Measurements from ENCODE around the gene POLR2M. TPM values are rescaled to one million over a fixed set of nuclear protein-coding genes. Genes with fewer than 3 reads are reported as not detected.

The POLR2M gene
- polyA plus RNA-seq, 1 of the 3 experiments (the other 2 are of a cell fraction), result 160 TPM

GRCh38 chr15:57665939-57666338 is 40.6 kb upstream of the POLR2M start:
- H3K9me3 ChIP-seq, result no peaks in the 10 kb centered on the region; the same call in 1 of the 2 replicates
- H4K20me1 ChIP-seq (ENCODE audit: insufficient read depth), result no peaks in the 10 kb centered on the region
- no peak overlapping the region for H2AFZ ChIP-seq (ENCODE audit: low read depth)
- 66% methylated on average over 4 of the region's 4 CpGs for WGBS (ENCODE audit: low lambda C conversion rate)
- no peak for TF ChIP-seq REST (IDR thresholded peaks at IDR 0.05; ENCODE audit: low read depth, low read length)
- TF ChIP-seq FOSL2 (IDR thresholded peaks at IDR 0.05; ENCODE audit: borderline replicate concordance, low read depth), result no peak
- TF ChIP-seq MXI1 (IDR thresholded peaks at IDR 0.05; ENCODE audit: low read depth, low read length), result no peak
- TF ChIP-seq MAX (IDR thresholded peaks at IDR 0.05; ENCODE audit: low read depth), result no peak
- no peak for TF ChIP-seq FOXM1 (IDR thresholded peaks at IDR 0.05; ENCODE audit: low read depth)
- TF ChIP-seq YY1 (IDR thresholded peaks at IDR 0.05; ENCODE audit: low read depth), result no peak
- no peak for TF ChIP-seq CTCF (IDR thresholded peaks at IDR 0.05)
- TF ChIP-seq SMC3 (IDR thresholded peaks at IDR 0.05; ENCODE audit: low read depth, low read length), result no peak
- TF ChIP-seq GATA2 (CRISPR knock-in tag; IDR thresholded peaks at IDR 0.05), result no peak
- no peak for TF ChIP-seq EZH2phosphoT487 (IDR thresholded peaks at IDR 0.05; ENCODE audit: borderline replicate concordance, low read depth)
- no peak for DNase-seq
- H3K79me2 ChIP-seq (ENCODE audit: insufficient read depth), result no peaks in the 10 kb centered on the region
- ChIA-PET POLR2A (no interaction called here), CTCF (interaction anchor here (1.4 to 2.7 kb wide), 8 partner anchors 8 to 405 kb away, joined by 3 to 11 read pairs (median 7); partner anchors contain the start of gene ALDH1A2)
- no peaks in the 10 kb centered on the region for H3K36me3 ChIP-seq (replicated peaks in 1 of 2; ENCODE audit: control insufficient read depth in 1 of 2, insufficient read depth in 2 of 2, low read length in 1 of 2)
- H3K9me2 ChIP-seq, result no peaks in the 10 kb centered on the region
- H3K27me3 ChIP-seq (ENCODE audit: insufficient read depth), result no peaks in the 10 kb centered on the region; the same call in 1 of the 2 replicates
- no peaks in the 10 kb centered on the region for H3F3A ChIP-seq (replicated peaks; ENCODE audit: insufficient read depth)
- H3K27ac ChIP-seq (ENCODE audit: low read depth in 2 of 2, low read length in 1 of 2), result no peak overlapping the region
- H3K4me1 ChIP-seq (ENCODE audit: control insufficient read depth in 1 of 2, insufficient read depth in 2 of 2, low read depth in 1 of 2, low read length in 1 of 2), result peaks cover 0 to 2% of the 10 kb centered on the region in 2 experiments; a peak in 1 of 4 replicates
- no peak overlapping the region for H3K4me3 ChIP-seq (ENCODE audit: low read depth in 2 of 2, low read length in 1 of 2)
- H3K9ac ChIP-seq, result no peak overlapping the region
- H3K4me2 ChIP-seq, result no peak overlapping the region

All from SK-N-SH (cell line).